NCI-H2107 treated with DMSO at 0.1 percent for 48 hours (cell line): Measurements from ENCODE around the gene FGFR1OP2.
"Not testable (repeated sequence)": the region's sequence is repeated elsewhere in the genome, so short reads cannot be mapped to it uniquely, and the experiment has no call there.

Experiments
- DNase-seq: peaks from one replicate; lab custom pipeline; 2025; ENCODE audit not compliant: unreplicated experiment; lab: John Stamatoyannopoulos, UW

Gene FGFR1OP2

DNA sequence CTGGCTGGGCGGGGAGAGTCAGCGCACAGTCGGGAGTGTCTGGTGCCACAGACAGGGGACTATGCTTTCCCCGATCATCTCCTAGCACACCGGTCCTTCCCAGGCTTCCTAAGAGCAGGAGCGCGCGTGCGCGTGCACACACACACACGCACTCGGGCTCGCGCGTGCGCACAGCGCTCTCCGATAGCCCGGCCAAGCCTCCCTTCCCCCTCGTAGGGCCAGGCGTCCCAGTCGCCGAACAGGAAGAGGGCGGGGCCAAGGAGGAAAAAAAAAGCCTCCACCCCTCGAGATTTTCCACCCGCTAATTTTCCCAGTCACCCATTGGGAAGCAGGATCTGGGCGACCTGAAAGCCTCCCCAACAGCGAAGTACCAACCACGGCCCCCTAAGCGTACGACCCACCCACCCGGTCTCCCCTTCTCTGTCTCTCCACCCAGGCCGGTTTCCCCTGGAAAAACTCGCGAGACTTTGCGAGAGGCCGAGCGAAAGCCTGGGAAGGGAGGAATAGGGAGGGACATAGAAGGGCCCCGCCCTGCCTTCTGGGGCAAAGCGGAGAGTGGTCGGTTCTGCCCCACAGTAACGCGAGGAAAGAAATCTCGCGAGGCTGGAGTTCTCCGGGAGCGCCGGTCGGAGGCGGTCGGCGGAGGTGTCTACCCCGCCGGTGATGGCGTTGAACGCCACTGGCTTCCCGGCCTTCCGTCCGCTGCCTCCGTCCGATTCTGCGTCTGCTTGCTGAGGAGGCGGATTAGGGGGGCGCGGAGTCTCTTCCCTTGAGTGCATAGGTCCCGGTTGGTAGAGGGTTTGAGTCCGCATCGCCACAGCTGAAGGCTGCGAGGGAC lies at the start of gene FGFR1OP2, which contains the start of gene INTS13:
FGFR1OP2 (plus strand) TSS at position 608 of the 838 bp plus-strand sequence. CDS start 15,689 bp downstream, outside the sequence.
INTS13 (minus strand) TSS at position 119 of the 838 bp plus-strand sequence. CDS start 1,178 bp downstream, outside the sequence.
- peak; percentile 98 for DNase-seq

DNA sequence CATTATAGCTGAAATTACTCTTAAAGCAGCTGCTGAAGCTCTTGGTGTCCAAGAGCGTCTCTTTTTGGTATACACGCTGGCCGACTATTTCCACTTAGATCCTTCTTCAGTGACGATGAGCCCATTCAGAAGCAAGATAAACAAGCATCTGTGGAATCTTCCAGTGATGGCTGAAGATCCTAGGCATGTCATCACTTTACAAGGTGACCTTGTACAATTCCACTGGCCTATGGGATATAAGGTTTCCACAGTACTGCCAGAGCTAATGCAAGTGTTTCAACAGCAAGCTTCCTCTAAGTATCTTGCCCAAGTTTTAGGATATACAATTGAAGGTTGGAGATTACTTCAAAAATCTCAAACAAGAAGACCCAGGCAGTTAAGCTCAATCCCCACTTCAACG lies 47.5 kb upstream of the FGFR1OP2 start:
- DNase-seq = no peak

DNA sequence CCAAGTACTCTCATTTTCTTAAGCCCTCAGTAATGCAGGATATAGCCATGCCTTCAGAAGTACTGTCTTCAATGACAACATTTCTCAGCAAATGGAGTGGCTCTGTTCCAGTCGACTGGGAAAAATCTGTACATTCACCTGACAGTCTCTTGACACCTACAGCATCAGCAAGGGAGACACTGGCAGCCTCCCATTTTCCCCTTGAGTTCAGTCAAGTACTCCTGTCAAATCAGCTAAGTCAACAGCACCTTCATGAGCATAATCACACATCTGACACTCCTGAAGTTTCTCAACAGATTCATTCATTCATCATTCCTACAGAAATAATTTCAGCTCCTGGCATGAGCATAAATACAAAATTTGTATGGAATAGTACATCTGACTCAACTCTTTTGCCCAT lies 46.6 kb upstream of the FGFR1OP2 start:
- DNase-seq = no peak

DNA sequence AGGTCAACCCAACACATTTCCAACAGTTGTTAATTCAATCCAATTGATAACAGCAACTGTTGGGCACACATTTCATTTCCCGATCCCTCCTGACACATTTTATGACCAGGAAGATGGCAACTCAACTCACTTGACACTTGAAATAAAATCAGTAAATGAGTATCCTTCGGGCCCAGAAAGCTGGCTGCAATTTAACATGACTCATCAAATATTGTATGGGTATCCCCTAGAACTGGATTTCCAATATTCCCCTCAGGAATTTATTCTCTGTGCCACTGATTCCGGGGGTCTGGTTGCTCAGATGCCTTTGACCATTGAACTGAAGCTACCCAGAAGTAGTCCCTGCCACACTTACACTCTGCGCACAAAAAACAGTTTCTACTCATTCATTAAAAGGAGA lies 42.6 kb upstream of the FGFR1OP2 start:
- no peak for DNase-seq

DNA sequence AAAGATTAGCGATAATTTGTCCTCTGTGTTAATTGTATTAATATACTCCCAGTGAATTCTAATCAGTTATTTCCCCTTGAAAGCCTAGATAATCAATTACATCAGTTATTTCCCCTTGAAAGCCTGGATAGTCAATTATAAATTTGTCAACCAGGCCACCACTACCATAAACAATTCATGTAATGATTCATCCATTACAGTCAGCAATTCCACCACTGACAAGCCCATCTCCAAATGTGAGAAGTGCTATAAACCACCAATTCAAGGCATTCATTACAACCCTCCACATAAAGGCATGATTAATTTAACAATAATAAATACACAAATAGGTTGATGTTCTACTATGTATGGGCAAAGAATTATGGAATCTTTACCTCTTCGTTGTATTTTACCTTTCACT lies 41.4 kb upstream of the FGFR1OP2 start:
- no peak for DNase-seq

DNA sequence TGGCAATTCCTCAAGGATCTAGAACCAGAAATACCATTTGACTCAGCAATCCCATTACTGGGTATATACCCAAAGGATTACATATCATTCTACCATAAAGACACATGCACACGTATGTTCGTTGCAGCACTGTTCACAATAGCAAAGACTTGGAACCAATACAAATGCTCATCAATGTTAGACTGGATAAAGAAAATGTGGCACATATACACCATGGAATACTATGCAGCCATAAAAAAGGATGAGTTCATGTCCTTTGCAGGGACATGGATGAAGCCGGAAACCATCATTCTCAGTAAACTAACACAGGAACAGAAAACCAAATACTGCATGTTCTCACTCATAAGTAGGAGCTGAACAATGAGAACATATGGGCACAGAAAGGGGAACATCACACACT lies 34.9 kb upstream of the FGFR1OP2 start:
- not testable (repeated sequence) for DNase-seq

DNA sequence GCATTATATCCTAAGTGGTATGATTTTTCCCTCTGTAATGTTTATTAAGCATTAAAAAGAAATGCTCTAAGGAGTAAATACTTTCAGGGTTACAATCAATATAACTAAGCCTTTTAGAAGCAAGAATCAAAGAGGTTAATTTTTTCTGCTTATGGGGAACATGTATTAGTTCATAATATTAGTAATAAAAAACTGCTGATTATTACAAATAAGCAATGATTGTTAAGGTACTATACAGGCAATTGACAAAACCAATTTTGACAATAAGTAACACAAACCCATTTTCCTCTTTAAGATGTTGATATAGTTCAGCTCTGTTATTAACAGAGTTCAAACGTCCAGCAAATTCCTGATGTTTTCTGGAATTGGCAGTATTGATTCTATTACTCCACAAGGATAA lies 32.2 kb upstream of the FGFR1OP2 start:
- DNase-seq = no peak

DNA sequence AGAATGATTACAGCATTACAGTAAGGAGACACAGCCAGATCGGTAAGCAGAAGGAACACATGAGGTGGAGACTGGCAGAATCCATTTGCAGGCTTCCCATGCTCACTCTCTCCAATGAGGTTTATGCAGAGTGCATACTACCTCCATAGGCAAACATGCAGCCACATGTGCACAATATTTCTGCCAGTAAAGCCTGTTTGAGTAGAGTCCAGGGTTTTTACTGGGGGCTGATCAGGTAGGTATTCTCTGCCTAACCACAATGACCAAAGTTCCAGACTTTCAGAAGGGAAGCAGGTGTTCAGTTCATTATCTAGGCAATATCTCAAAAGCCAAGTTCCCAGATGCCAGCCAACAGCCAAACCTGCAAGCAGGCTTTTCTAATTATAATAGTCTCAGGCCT lies 31.6 kb upstream of the FGFR1OP2 start:
- peak; percentile 97 for DNase-seq

DNA sequence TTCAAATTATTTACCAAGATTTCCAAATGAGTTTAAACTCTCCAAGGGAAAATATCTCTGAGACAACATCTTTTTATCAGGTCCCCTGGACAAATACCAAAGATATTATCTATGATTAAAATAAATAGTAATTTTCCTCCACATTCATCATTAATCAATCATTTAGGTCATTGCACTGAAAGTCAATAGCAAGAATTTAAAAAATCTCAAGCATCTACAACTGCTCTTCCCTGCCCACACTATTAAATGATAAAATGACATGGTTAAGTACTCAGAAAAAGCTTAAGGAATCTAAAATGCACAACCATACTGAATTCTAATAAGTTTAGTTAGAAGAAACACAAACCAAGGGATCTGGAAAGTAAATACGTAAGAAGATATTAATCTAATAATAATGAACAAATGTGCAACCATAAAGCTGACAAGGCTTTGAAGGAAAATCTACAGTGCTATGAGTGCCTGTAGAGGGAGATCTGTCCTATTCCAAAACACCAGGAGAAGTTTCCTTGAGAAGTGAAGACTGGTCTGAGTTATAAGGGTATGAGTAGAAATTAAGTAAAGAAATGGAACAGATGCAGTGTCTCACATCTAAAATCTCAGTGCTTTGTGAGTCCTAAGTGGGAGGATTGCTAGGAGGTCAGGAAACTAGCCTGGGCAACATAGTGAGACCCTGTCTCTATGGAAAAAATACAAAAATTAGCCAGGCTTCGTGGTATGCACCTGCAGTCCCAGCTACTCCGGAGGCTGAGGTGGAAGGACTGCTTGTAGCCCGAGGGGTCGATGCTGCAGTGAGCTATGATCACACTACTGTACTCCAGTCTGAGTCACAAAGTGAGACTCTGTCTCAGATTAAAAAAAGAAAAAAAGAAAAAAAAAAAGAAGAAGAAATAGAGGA lies 19.7 kb upstream of the FGFR1OP2 start:
- DNase-seq = no peak

DNA sequence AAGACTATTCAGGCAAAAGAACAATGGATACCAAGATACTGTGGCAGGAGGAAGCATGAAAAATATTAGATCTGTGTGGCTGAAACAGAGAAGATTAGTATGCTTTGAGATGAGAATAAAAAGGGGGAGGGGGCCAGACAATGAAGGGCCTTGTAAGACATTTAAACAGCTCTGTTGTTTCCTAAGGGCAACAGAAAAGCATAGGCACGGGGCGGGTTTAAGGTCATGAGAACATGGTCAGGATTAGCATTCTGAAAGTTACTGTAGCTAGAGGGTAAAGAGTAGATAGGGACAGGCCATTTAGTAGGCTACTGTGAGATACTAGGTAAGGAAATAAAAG lies 19.1 kb upstream of the FGFR1OP2 start:
- no peak for DNase-seq

DNA sequence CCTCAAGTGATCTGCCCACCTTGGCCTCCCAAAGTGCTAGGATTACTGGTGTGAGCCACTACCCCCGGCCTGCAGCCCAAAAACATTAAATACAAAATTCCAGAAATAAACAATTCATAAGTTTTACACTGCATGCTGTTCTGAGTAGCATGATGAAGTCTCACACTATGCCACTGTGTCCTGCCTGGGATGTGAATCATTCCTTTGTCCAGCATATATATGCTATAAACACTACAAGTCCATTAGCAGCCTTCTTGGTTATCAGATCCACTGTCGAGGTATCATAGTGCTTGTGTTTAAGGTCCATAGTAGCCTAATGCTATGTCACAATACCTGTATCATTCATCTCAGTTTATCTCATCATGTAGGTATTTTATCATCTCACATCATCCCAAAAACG lies 16.4 kb upstream of the FGFR1OP2 start:
- no peak for DNase-seq

DNA sequence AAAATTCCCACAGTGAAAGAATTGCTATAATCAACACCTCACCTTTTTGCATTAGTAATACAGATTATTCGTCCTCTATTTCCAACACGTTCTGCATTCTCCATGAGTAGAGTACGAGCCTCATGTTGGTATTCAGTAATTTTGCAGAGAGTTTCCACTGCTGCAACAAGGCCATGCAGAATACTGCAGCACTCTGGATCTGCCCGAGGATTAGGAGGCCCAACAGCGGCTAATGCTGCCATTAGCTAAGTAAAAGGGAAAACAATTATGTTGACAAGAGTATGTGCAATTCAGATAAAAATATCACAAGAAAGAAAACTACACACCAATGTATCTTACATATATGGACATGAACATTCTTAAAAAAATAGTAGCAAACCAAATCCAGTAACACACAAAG lies 9.6 kb upstream of the FGFR1OP2 start:
- DNase-seq = no peak

DNA sequence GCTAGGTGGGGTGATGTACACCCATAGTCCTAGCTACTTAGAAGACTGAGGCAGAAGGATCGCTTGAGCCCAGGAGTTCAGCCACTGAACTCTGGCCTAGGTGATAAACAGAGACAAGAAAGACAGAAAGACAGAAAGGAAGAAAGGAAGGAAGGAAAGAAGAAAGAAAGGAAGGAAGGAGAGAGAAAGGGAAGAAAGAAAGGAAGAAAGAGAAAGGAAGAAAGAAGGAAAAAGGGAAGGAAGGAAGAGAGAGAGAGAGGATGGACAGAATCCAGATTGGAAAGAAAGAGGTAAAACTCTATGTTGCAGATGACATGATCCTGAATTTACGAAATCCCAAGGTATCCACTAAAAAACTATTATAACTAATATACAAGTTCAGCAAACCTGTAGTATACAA lies 8.7 kb upstream of the FGFR1OP2 start:
- DNase-seq = no peak

DNA sequence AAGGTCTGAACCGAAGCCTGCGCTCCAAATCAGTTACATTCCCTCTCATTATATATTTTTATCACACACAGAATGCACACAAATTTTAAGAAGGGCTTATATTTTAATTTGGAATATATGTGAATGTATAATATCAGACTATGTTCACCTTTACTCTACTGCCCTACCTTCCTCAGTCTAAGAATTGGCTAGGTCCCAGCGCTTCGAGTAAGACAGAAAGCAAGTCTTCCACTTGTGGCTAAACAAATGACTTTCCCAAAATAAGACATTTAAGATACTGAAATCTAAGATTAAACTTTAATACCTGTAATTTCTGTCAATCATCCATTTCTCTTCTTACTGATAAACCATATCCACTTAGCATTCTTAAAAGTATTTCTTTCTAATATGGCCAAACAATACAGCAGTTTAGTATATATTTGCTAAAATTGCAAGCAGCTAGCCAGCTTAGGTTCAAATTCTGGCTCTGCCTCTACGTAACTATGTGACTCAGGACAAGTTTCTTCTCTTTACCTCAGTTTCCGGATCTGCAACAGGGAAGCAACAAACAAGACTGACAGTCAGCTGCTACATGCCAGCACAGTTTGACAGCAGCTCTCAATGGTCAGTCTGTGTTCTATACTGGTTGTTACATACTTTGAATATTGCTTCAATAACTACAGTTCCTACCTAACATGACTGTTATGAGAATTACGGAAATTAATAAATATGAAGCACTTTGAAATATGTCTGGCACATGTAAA lies 2.5 kb upstream of the FGFR1OP2 start:
- DNase-seq = no peak

DNA sequence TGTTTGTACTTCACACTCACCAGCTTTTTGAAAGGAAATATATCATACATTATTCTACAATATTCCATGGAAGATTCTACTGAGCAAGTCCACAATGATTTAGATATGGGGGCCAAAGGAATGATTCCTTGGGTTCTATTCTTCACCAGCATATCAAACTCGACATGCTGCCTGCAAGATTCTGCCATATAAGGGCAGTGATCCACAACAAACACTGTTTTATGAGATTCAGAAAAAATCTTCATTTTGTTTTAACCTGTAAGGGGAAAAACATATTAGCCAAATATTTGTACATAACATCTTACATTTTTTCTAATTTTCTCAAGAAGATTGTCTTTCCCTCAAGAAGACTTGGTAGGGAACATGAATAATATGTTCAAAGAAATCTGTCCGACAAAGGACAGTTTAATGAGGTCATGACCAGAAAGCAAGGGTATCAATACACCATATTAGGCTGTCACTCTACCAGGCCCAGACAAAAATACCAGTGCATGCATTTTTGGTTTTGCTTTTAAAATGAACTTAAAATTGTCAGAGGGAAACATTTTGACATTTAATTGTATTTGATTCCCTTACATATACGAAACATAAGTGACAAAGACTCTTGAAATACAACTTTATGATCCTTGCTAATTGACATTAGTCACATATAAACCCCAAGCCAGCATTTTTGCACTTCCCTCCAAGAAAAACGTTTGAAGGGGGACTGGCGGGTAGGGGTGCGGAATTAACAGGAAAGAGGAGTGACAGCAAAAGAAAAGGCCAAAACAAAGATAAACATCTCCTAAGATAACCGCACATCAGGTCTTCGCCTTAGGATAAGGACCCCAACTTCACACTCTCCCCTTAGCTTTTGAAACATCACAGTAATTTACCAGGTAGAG lies 1.5 kb upstream of the FGFR1OP2 start:
- no peak for DNase-seq

DNA sequence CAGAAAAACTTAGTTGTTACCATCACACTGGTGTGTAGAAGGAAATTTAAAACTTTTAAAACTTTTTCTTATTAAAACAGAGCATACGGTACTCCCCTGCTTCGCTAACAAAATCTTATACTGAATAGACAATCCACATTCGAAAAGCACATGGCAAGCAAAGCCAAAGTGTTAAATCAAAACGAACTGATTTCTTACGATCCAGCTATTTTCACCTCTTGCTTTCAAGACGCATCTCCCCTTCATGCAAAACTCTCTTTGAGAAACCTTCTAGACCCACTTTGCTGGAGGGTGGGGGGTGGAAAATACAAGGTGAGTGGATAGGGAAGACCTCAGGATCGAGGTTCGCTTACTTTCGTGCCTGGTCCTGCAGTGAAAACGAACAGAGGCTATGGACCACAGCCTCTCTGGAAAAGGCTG lies 817 bp upstream of the FGFR1OP2 start:
- DNase-seq = peak; percentile 66

DNA sequence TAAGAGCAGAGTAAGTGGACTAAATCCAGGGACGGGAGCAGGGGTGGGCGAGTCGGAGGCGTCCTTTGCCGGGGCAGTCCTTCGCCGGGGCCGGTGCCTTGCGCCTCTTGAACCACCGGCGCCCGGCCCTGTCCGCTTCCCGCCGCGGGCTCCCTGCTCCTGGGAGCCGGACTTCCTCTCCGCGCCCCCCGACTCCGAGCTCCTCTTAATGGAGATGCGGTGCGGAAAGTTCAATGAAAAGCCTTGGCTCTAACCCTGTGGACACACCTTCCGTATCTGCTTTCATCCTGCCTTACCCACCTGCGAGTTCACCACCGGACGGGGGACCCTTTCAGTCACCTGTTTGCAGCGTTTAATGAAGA lies 412 bp downstream of the FGFR1OP2 start:
- peak; percentile 40 for DNase-seq

DNA sequence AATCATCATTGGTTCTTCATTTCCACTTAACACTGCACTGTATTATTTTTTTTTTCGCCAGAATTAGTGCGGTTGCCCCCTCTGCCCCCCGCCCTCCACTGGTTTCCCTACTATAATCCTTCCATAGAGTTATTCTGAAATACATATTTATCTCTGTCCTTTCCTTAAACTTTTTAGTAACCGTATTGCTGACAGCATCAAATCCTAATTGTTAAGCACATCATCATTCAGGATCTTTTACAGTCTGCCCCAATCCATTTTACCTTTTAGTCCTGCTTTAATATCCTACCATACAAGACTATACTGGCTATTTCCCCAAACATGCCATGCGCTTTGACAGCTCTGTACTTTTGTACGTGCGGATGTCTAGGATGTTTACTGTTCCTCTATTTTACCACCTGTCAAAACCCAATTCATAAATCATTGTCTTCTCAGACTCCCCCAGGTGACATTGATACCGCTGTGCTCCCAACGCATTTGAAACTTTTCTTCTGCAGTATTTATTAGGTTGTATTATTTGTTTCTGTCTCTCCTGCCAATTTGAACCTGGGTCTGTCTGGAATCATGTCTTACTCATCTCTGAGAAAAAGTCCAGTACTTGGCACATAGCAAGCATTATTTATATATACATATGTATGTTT lies 1.0 kb downstream of the FGFR1OP2 start:
- peak; percentile 25 for DNase-seq

DNA sequence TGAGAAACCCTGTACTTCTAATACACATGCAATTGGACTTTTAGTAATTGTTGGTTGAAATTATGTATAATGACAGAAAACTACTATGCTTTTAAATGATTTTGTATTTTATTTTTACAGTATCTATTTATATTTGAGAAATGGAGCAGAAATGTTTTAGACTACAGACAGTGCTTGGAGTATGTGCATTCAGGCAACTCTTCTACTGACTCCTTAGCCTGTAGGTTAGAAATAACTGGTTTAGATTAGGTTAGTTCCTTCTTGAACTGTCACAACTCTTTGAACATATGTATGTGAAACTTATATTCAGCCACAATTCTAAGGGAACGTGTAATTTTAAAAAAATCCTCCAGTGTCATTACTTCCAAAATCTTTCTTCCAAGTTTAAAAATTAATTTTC lies 1.7 kb downstream of the FGFR1OP2 start:
- no peak for DNase-seq
